GM23338 (cell line): ENCODE data around the gene MRPS34. TPM values are rescaled to one million over a fixed set of nuclear protein-coding genes. Genes with fewer than 3 reads are reported as not detected.

Experiments
- ATAC-seq: fragments of 200-7000 bp; cut with Tn5 transposase; 3 replicates; pipeline ENCODE4 v1.9.1; 2020
- DNase-seq: peaks from one replicate; pipeline ENCODE4 v3.0.0-alpha.2; 2015; ENCODE audit warnings: low spot score
- H2AFZ ChIP-seq: fragments of 200-600 bp; sonication (generic); 2 replicates; pipeline ENCODE4 v1.8.0; 2016; ENCODE audit warnings: antibody characterized with exemption, mild to moderate bottlenecking, moderate library complexity
- H3F3A ChIP-seq: fragments of 200-600 bp; sonication (generic); replicated peaks from 2 replicates; pipeline ENCODE4 v1.8.0; 2017; ENCODE audit warnings: antibody characterized with exemption, mixed run types, low read depth
- H3K27ac ChIP-seq: fragments of 200-600 bp; sonication (generic); 2 replicates; pipeline ENCODE4 v1.6.1; 2016; ENCODE audit warnings: low read depth
- H3K27me3 ChIP-seq: fragments of 200-600 bp; sonication (generic); 2 replicates; pipeline ENCODE4 v1.8.0; 2016; ENCODE audit warnings: mild to moderate bottlenecking, mixed run types, moderate library complexity; ENCODE audit not compliant: insufficient read depth
- H3K36me3 ChIP-seq: fragments of 200-600 bp; sonication (generic); 2 replicates; pipeline ENCODE4 v1.8.0; 2016; ENCODE audit warnings: mild to moderate bottlenecking; ENCODE audit not compliant: insufficient read depth
- H3K4me1 ChIP-seq: fragments of 200-600 bp; sonication (generic); 2 replicates; pipeline ENCODE4 v1.8.0; 2016; ENCODE audit warnings: mild to moderate bottlenecking, moderate library complexity; ENCODE audit not compliant: insufficient read depth
- H3K4me2 ChIP-seq: fragments of 200-600 bp; sonication (generic); 2 replicates; pipeline ENCODE4 v1.7.1; 2017; ENCODE audit warnings: mixed run types
- H3K4me3 ChIP-seq: fragments of 200-600 bp; sonication (generic); 2 replicates; pipeline ENCODE4 v1.6.1; 2016; ENCODE audit warnings: mixed run types
- H3K79me2 ChIP-seq: fragments of 200-600 bp; sonication (generic); replicated peaks from 2 replicates; pipeline ENCODE4 v1.8.0; 2017; ENCODE audit warnings: mild to moderate bottlenecking; ENCODE audit not compliant: insufficient read depth
- H3K9me2 ChIP-seq: fragments of 200-600 bp; sonication (generic); 2 replicates; pipeline ENCODE4 v1.8.0; 2017; ENCODE audit not compliant: insufficient read depth
- H4K20me1 ChIP-seq: fragments of 200-600 bp; sonication (generic); replicated peaks from 2 replicates; pipeline ENCODE4 v1.8.0; 2017; ENCODE audit warnings: mild to moderate bottlenecking; ENCODE audit not compliant: insufficient read depth
- H3K27ac Mint-ChIP-seq: 2 replicates; pipeline ENCODE4 v1.8.0; 2020; ENCODE audit warnings: inconsistent platforms, mild to moderate bottlenecking, moderate library complexity, mixed read lengths
- H3K27me3 Mint-ChIP-seq: 3 replicates; pipeline ENCODE4 v1.8.0; 2022; ENCODE audit warnings: low read depth, mild to moderate bottlenecking, moderate library complexity, mixed read lengths, inconsistent platforms; ENCODE audit not compliant: insufficient read depth, poor library complexity
- H3K36me3 Mint-ChIP-seq: 3 replicates; pipeline ENCODE4 v1.8.0; 2021; ENCODE audit warnings: low read depth, mild to moderate bottlenecking, inconsistent platforms, moderate library complexity, mixed read lengths
- H3K4me1 Mint-ChIP-seq: 3 replicates; pipeline ENCODE4 v1.8.0; 2020; ENCODE audit warnings: mild to moderate bottlenecking, inconsistent platforms, mixed read lengths
- H3K4me3 Mint-ChIP-seq: 3 replicates; pipeline ENCODE4 v1.8.0; 2021; ENCODE audit warnings: moderate library complexity, mild to moderate bottlenecking, inconsistent platforms, mixed read lengths
- H3K9me3 Mint-ChIP-seq: 3 replicates; pipeline ENCODE4 v1.8.0; 2020; ENCODE audit warnings: moderate library complexity, mild to moderate bottlenecking, inconsistent platforms, mixed read lengths
- CREB1 ChIP-seq: fragments of 250-450 bp; sonication (Bioruptor Pico); IDR thresholded peaks from 2 replicates; pipeline ENCODE4 v1.5.0; 2020; ENCODE audit warnings: low read depth, mild to moderate bottlenecking, moderate library complexity
- CTCF ChIP-seq, 2 experiments: fragments of 200-600 bp in 1 of 2; sonication (generic) in 1 of 2; conservative IDR thresholded peaks; 2 replicates each; pipeline versions ENCODE4 v1.5.1 to v1.6.1; 2016 to 2017; ENCODE audit warnings: antibody characterized with exemption in 2 of 2, low read depth in 2 of 2, mild to moderate bottlenecking in 2 of 2, moderate library complexity in 1 of 2
- ETS1 ChIP-seq: IDR thresholded peaks from 2 replicates; pipeline ENCODE4 v1.6.1; 2016; ENCODE audit warnings: antibody characterized with exemption
- EZH2 ChIP-seq: fragments of 200-600 bp; sonication (generic); IDR thresholded peaks from one replicate; pipeline ENCODE4 v1.8.0; 2017; ENCODE audit warnings: antibody characterized with exemption, mild to moderate bottlenecking, low read depth; ENCODE audit not compliant: unreplicated experiment
- EZH2phosphoT487 ChIP-seq: fragments of 200-600 bp; sonication (generic); IDR thresholded peaks from one replicate; pipeline ENCODE4 v1.8.1; 2018; ENCODE audit warnings: antibody characterized with exemption; ENCODE audit not compliant: unreplicated experiment
- JUNB ChIP-seq: IDR thresholded peaks from one replicate; pipeline ENCODE4 v1.6.1; 2016; ENCODE audit warnings: antibody characterized with exemption; ENCODE audit not compliant: unreplicated experiment
- NANOG ChIP-seq: IDR thresholded peaks from 2 replicates; pipeline ENCODE4 v1.6.1; 2016; ENCODE audit warnings: antibody characterized with exemption, borderline replicate concordance
- POLR2AphosphoS5 ChIP-seq: IDR thresholded peaks from 2 replicates; pipeline ENCODE4 v1.6.1; 2016; ENCODE audit warnings: antibody characterized with exemption, low read depth
- REST ChIP-seq: IDR thresholded peaks from one replicate; pipeline ENCODE4 v1.6.1; 2018; ENCODE audit warnings: antibody characterized with exemption; ENCODE audit not compliant: unreplicated experiment
- STAT1 ChIP-seq: IDR thresholded peaks from one replicate; pipeline ENCODE4 v1.6.1; 2016; ENCODE audit warnings: antibody characterized with exemption; ENCODE audit not compliant: unreplicated experiment
- ZNF114 ChIP-seq: fragments of 250-450 bp; sonication (Bioruptor Pico); IDR thresholded peaks from 2 replicates; pipeline ENCODE4 v1.5.0; 2020; ENCODE audit warnings: mild to moderate bottlenecking, moderate library complexity
- ZNF331 ChIP-seq: fragments of 250-450 bp; sonication (Bioruptor Pico); IDR thresholded peaks from 2 replicates; pipeline ENCODE4 v1.5.0; 2020; ENCODE audit warnings: low read depth, mild to moderate bottlenecking, moderate library complexity
- ZNF462 ChIP-seq: fragments of 250-450 bp; sonication (Bioruptor Pico); IDR thresholded peaks from 2 replicates; pipeline ENCODE4 v1.5.0; 2020; ENCODE audit warnings: mild to moderate bottlenecking, moderate library complexity
- polyA plus RNA-seq: library from polyadenylated mRNA; unstranded; fragments of >200 nt; fragmentation: Nextera tagmentation; extraction: Ambion mirVana; gene quantifications from 2 replicates; pipeline ENCODE4 v1.2.1, GENCODE V29; 2016
- total RNA-seq: library from RNA; depleted of rRNA; stranded (reverse); fragments of >200 nt; shearing (Covaris generic); gene quantifications from 2 replicates; pipeline ENCODE4 v1.2.3, GENCODE V29; 2014

Gene MRPS34
- total and polyA plus RNA-seq, 2 experiments from 2014 or later: 248 to 391 TPM

GRCh38 chr16:1815461-1815860 lies 42.5 kb upstream of the MRPS34 start:
- Mint-ChIP-seq H3K36me3 (peaks cover 6% of the 10 kb centered on the region; the same call in 2 of the 3 replicates), H3K27me3 (peaks cover 4% of the 10 kb centered on the region), H3K4me3 (no peak overlapping the region), H3K27ac (no peak overlapping the region), H3K4me1 (no peaks in the 10 kb centered on the region), H3K9me3 (no peaks in the 10 kb centered on the region)
- no peaks in the 10 kb centered on the region; the same call in 1 of the 2 replicates for H3F3A ChIP-seq
- H3K27ac ChIP-seq: no peak overlapping the region
- no peaks in the 10 kb centered on the region; the same call in 1 of the 2 replicates for H3K79me2 ChIP-seq
- H3K4me2 ChIP-seq: no peak overlapping the region
- H3K4me3 ChIP-seq: no peak overlapping the region
- no peak for ATAC-seq
- no peaks in the 10 kb centered on the region for H3K9me2 ChIP-seq
- no peak for DNase-seq
- no peaks in the 10 kb centered on the region for H3K36me3 ChIP-seq
- no peak overlapping the region for H2AFZ ChIP-seq
- no peaks in the 10 kb centered on the region for H3K4me1 ChIP-seq
- no peaks in the 10 kb centered on the region for H3K27me3 ChIP-seq
- H4K20me1 ChIP-seq: no peaks in the 10 kb centered on the region; the same call in 1 of the 2 replicates
- TF ChIP-seq STAT1 (no peak), EZH2phosphoT487 (no peak), EZH2 (no peak), ZNF462 (CRISPR knock-in tag) (no peak), CREB1 (CRISPR knock-in tag) (no peak), NANOG (no peak), CTCF (conservative IDR thresholded peaks at IDR 0.05; ENCODE audit: low read depth in 2 of 2) (no peak), ZNF331 (CRISPR knock-in tag) (no peak), ETS1 (no peak), JUNB (no peak), ZNF114 (CRISPR knock-in tag) (no peak), POLR2AphosphoS5 (no peak), REST (no peak)
